Measurements from ENCODE around the gene RRH.
"Not testable (repeated sequence)": the region's sequence is repeated elsewhere in the genome, so short reads cannot be mapped to it uniquely, and the experiment has no call there.

RRH gene, protein sequence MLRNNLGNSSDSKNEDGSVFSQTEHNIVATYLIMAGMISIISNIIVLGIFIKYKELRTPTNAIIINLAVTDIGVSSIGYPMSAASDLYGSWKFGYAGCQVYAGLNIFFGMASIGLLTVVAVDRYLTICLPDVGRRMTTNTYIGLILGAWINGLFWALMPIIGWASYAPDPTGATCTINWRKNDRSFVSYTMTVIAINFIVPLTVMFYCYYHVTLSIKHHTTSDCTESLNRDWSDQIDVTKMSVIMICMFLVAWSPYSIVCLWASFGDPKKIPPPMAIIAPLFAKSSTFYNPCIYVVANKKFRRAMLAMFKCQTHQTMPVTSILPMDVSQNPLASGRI

DNA sequence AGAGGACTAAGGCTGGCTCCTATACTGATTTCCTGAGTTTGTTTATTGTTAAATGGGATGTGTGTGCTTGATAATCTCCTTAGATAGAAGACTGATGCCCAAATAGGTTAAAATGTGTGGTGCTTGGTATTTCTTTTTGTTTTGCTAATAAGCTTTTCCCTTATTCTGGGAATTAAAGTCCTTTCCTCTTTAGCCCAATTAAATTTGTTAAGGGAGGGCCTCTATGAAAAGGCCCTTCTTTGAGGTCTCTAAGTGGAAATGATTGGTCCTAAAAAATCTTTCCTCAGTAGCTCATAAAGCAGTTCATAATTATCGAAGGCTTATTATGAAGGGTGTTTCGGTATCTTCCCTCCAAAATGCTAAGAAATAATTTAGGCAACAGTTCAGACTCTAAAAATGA, at the start of gene RRH:
Gene RRH, plus strand, starts transcription at position 301 of the 400 bp plus-strand sequence. Its CDS starts 56 bp downstream, at position 357.
- no peak for DNase-seq

DNA sequence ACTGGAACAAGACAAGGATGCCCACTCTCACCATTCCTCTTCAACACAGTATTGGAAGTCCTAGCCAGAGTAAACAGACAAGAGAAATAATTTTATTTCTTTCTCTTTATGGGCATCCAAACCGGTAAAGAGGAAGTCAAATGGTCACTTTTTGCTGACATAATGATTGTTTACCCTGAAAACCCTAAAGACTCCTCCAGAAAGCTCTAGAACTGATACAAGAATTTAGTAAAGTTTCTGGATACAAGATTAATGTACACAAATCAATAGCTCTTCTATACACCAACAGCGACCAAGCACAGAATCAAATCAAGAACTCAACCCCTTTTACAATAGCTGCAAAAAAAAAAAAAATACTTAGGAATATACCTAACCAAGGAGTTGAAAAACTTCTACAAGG, 45.7 kb upstream of the RRH start:
- DNase-seq = not testable (repeated sequence)

DNA sequence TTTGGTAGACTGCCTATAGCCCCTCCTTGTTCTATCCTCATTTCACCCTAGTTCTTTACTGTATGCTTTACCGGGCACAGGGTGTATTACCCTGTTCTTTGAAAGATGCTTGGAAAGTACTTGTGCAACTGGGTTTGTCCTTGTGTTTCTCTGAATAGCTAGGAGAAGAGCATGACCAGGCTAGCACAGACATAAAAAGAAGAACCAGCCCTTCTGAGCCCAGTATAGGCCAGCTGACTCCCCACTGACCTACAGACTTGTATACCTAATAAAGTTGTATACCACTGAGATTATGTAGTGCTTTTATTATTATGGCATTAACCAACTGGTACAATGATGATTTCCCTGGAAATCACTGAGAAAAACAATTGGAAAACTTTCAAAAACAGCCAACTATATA, 40.9 kb upstream of the RRH start:
- DNase-seq = no peak

DNA sequence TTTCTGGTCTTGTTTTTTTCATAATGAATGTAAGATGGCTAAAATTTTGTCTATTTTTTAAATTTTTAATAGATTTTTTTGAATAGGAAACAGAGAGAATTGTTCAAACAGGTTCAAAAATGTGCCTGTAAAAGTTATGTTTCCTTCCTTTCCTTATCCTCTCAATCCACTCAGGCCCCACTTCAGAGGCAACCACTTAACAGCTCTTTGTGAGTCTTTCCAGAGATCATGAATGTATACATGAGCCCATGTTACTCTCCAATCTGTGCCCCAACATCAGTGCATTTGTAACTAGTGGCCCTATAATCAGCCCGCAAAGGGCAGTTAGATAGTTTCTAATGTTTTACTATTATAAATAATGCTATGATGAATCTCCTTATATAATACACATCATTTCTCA, 40.0 kb upstream of the RRH start:
- DNase-seq = no peak

DNA sequence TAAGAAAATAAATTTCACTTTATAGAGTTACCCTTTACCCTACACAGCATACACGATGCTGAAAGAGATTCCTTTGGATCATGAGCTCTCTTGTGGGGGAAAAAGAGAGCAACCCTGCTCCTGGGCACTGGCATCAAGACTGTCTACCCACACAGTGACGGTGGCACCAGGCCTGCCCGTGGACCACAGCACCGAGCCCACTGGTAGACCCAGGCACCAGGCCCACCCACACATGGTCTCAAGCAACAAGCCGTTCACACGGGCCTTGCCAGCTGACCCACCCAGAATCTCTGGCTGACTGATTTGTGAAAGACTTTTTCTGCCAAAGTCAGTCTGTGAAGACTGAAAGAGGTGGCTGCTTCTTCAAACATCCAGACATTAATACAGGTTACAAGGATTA, 32.7 kb upstream of the RRH start:
- DNase-seq = no peak

DNA sequence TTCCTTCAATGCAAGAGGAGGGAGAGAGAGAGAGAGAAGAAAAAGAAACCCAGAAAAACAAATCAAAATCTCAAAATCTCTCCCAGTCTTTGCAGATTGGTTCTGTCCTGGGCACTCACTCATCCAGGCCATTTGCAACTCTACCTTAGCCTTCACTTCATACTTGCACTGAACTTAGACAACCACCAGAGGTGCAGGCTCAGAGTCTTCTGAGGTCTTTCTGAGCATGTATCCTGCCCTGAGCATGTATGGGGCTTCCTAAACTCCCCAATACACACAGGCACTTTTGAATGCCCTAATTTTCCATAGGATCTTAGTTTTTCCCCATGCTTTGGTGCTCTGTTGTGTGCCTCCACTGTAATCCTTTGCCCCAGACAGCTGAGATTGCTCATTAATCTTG, 28.9 kb upstream of the RRH start:
- DNase-seq = no peak

DNA sequence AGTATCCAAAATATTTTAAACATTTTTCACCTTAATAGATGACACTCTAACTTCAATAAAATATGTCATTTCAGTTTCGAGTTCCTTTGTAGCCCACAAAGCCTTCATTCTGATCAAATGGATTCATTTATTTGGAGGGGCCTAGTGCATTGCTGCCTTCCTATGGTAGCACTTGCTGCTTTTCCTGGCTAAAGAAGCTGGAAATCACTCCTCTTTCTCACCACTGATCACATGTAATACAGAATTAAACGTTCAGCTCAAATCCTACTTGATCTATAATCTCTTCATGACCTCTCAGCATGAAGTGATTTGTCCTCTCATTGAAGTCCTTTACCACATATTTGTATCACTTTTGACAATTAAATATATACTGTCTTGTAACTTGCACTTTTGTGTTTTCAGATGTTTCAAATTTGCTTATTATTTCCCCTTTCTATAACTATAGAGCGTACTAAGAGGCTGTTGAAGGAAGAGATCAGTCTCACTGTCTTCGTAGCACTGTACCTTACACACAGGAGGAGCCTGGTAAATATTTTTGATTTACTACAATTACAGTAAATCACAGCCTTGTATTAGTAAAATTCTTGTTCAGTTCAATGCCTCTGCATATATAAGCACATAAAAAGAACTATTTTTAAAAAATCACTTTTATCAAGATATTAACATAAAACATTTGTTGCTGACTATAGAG, 26.5 kb upstream of the RRH start:
- DNase-seq = no peak

DNA sequence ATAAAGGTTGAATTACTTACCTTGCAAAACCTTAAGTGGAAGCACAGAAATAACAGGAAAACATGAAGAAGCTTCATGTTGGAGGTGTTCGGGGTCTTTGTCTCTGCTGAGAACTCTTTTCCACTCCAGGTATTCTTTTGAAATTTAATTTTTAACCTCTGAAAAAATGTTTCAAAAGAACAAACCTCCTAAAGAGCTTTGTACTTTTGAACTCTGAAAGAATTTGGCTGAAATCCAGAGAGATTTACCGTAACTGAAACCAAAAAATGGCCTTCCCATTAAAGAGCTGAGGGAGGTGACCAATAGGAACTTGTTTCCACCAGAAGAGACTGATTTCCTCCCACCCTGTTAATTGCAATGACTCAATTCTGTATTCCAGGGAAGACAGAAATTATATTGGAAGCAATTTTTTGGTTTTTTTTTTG, 25.9 kb upstream of the RRH start, which contains the start of gene CFI:
Gene CFI, minus strand, starts transcription at position 105 of the 425 bp plus-strand sequence. Its CDS starts 28 bp downstream, at position 77.
- DNase-seq = no peak

DNA sequence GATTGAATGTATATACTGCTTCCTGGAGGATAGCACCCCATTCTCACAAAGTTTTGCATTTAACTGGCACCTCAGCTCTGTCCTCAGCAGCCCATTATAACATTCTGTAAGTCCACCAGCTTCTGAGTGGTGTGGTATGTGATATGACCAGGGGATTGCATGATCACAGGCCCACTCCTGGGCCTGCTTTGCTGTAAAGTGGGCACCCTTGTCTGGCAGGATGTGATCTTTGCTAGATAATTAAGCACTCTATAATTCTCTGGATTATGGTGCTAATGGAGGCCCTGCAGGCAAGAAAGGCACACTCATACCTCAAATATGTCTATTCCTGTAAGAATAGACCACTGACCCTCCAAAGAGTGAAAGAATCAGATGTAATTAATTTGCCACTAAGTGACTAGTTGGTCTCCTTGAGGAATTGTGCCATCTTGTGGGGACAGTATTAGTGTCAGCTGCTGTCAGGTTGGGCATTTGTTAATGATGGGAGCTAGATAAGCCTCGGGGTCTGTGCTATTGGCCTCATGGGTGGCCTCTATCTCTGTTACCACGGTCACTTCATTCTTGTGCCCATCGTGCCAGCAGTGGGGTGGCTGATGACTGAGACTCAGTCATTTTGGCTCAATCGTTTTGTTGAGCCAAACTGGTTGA, 23.7 kb upstream of the RRH start:
- no peak for DNase-seq

DNA sequence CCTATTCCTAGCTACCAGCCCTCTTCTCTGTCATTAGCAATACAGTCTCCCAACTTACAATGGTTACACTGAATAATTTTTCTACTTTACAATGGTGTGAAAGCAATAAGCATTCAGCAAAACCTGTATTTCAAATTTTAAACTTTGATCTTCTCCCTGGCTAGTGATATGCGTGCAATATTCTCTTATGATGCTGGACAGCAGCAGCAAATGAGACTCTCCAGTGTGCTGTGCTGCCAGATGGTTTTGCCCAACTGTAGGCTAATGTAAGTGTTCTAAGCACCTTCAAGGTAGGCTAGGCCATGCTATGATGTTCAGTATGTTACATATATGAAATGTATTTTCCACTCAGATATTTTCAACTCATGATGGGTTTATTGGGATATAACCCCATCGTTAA, 18.1 kb upstream of the RRH start:
- DNase-seq = no peak

DNA sequence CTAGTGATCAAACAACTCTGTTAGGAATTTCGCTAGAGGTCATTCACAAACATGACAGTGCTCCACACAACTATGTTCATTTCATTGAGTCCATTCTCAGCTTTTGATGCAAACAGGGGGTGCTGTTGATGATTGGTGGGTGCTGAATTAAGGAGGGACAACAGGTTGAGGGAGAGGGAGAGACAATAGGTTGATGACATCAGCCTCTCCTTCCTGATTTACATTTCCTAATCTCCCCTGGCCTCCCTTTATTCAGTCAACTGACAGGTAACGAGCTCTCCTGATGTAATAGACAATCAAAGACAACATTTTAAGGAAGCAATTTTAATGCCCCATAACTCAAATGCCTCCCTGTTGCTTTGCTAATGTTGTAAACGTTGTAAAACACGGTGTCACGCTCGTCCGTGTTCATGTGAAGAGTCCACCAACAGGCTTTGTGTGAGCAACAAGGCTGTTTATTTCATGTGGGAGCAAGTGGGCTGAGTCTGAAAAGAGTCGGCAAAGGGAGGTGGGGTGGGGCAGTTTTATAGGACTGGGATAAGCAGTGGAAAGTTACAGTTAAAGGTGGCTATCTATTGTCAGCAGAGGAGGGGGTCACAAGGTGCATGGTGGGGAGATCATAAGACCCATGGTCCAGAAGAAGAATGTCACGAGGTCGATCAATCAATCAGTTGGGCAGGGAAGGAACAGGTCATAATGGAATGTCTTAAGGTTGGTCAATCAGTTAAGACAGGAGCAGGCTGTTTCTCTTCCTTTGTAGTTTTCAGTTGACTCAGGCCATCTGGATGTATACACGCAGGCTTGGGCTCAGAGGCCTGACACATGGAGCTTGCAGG, 17.0 kb upstream of the RRH start:
- DNase-seq = no peak

DNA sequence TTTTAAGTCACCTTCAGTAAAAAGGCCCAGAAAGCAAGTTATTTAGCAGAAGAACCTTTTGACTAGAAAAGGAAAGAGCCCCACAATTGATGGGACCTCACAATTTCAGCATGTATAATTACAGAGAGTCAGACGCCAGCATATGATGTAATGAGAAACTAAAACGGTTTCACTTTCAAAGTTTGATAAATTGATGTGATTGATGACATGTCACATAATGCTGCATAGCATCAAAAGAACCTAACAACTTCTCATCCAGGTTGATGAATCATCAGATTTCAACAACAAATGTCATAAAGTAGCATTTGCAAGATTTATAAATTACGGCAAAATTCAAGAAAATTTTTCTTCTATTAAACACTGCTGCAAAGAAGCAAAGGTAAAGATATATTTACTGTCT, 16.1 kb upstream of the RRH start:
- no peak for DNase-seq

DNA sequence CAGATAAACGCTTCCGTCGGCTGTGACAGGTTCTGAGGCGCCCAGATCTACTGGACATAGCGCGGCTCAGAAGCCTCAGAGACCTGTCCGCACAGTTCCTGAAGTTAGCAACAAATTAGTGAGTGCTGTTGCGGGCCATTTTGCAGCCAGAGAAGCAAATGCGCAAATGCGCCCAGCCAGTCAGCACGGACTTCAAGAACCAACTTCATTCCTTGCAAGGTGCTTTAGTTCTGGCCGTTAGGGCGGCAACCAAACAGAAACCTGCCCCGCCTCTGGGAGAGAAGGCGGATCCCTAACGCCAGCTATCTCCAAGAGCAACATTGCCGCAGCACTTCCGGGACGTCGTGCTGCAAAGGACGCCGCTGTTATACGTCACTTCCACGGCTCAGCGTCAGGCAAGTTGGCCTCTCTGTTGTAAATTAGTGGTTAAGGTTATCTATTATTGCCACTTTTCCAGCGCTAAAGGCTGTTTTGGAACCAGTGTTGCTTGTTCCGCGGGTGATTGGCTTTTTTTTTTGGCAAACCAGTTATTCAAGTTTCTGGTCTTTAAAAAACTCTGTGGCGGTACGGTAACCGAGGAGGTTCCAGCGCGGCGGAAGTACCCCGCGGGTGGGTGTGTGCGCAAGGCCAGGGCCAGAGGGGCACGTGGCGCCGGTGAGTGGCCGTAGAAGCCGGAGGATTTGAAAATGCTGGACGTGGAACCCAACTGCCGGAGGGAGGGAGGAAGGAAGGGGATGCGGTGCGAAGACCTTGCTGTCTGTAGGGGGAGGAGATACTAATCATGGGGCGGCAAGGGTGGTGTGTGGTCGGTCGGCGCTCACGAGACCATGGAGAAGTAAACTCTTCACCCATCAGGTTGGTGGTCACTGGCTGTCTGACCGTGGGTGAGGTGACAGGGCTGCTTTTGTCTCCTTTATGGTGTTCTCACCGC, 12.4 kb upstream of the RRH start, which contains the start of gene GAR1:
Gene GAR1, plus strand, starts transcription at position 612 of the 931 bp plus-strand sequence. CDS start 403 bp downstream, outside the sequence.
- DNase-seq = peak; percentile 88 to 92

DNA sequence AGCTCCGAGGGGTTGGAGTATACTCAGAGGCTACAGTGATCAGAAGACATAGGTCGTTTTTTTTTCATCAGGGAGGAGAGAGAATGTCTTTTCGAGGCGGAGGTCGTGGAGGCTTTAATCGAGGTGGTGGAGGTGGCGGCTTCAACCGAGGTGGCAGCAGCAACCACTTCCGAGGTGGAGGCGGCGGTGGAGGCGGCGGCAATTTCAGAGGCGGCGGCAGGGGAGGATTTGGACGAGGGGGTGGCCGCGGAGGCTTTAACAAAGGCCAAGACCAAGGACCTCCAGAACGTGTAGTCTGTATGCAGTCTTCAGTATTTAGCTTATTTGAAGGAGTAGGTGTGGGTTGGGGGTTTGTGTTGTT, 11.7 kb upstream of the RRH start:
- peak; percentile 55 for DNase-seq

DNA sequence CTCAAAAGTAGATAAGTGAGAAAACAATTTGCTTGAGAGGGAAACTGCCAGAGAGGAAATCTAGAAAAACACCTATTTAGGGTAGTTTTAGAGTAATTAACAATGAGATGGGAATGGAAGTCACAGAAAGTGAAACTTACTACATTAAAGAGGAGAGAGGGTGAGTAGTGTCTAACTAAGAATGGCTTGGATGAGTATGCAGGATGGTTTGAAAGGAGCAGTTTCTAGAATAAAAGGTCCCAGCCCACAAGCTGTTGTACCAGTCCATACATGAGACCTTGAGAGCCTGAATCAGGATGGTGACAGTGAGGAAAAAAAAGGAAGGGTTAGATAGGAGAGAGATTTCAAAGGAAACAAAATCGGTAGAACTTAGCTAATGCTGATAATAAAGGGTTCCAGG, 10.9 kb upstream of the RRH start:
- DNase-seq = no peak

DNA sequence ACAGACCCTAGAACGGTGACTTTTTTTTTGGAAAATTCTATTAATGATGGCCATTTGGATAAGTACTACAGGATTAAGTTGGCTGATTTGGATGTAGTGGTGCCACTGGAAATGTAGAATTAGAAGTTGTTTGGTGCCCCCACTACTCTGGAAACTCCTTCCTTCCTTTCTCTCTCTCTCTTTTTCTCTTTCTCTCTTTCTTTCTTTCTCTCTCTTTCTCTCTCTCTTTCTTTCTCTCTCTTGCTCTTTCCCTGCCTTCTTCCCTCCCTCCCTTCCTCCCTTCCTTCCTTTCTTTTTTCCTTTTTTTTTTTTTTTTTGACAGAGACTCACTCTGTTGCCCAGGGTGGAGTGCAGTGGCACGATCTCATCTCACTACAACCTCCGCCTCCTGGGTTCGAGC, 9.5 kb upstream of the RRH start:
- DNase-seq = no peak

DNA sequence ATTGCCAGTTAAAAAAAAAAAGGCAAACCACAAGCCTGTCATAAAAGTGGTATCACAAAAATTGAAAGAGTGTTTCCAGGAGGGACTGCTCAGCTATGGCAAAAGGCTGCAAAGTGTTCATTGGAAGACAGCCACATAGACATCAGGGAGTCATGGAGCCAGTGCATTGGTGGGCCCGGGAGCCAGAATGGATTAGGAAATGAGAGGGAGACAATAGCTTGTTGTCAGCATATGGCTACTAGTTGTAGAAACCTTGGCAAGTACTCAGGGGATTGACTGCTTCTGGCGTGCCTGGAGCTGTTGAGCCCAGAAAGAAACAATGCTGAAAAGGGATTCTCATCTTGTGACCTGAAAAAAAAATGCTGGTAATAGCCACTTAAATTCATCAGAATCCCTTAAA, 7.2 kb upstream of the RRH start:
- no peak for DNase-seq

DNA sequence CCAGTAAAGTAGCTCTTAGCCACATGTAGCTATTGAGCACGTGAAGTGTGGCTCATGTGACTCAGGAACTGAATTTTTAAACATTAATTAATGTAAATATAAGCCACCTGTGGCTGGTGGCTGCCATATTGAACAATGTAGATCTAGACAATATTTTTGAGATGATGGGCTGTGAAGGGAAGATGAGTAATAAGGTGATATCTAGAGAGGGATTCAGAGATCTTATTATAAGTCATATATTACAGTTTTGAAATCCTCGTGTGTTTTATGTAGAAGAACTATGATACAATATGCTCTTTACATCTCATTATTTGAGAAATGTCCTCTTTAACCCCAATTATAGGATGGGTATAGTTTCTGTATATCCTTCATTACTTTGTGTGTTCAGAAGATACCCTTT, 6.6 kb upstream of the RRH start:
- DNase-seq = no peak

DNA sequence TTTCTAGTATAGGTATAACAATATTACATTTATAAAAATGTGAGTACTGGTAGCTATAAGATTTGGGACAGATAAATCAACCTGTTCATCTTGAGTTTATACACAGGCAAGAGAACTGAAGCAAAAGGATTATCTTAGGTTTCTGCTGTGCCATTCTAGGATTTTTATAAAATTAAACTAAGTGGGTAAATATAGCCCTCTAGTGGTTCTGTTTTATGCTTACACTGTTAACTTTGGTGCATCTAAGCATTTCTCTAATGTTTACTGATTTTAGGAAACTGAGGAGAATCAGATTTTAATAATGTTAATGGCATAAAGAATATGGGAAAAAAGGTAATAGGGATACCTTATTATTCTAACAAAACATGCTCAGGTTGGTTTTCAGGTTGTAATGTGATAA, 1.1 kb upstream of the RRH start:
- DNase-seq = no peak

DNA sequence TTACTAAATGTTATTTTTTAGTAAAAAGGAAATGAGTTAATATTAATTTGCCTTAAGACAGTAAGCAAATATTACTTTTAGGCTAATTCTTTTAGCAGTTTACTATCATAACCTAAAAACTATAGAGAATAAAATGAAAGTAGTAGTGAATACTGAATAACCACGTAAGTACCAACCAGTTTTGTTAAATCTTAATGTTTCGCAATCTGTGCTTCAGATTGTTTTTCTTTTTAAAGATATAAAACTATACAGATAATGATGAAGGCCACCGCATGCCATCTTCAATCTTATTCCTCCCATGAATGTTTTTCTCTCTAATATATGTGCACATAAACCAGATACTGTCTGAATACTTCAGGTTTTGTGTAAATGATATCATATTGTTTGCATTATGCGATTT, 6.0 kb downstream of the RRH start:
- DNase-seq = no peak

DNA sequence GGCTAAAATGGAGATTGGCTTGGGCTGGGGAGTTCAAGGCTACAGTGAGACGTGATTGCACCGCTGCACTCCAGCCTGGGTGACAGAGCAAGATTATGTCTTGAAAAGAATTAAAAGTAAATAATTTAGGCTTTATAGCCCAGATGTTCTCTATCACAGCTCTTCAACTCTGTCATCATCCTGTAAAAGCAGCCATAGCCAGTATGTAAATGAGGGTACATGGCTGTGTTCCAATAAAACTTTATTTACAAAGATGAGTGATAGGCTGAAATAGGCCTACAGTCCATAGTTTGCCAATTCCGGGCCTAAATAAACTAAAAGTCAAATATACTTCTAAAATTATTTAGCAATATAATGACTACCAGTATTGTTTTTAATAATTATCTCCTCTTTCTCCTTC, 9.2 kb downstream of the RRH start:
- DNase-seq = no peak

Data from activated CD4-positive, alpha-beta T cell treated with anti-CD3 and anti-CD28 coated beads, Interleukin-2, amount 50 U/mL, for 48 hours (primary cell).